IMR-90 (cell line): Measurements from ENCODE around the gene MEIS3. TPM values are rescaled to one million over a fixed set of nuclear protein-coding genes. Genes with fewer than 3 reads are reported as not detected.

Experiments
- ATAC-seq: fragments of 200-7000 bp; cut with Tn5 transposase; 2 replicates; pipeline ENCODE4 v1.9.1; 2020; ENCODE audit warnings: low read depth, mild to moderate bottlenecking, moderate library complexity
- BruUV-seq: library from RNA; stranded (reverse); fragments of 400-500 nt; replicated peaks from 2 replicates; lab custom pipeline; 2021; lab: Mats Ljungman, UMichigan
- CTCF ChIA-PET: fragments of 300-600 bp; formaldehyde crosslinking; extraction: SDS; loops from one replicate; lab custom pipeline; 2021; ENCODE audit warnings: antibody characterized with exemption; lab: Yijun Ruan, JAX
- POLR2A ChIA-PET: fragments of 300-600 bp; sonication (Branson Sonifier 250); formaldehyde crosslinking; loops from one replicate; lab custom pipeline; 2022; ENCODE audit warnings: antibody characterized with exemption; ENCODE audit not compliant: unreplicated experiment; lab: Charles Lee
- DNase-seq: peaks from one replicate; pipeline ENCODE4 v3.0.0; 2013
- H2AFZ ChIP-seq: replicated peaks from 2 replicates; pipeline ENCODE3; 2013; ENCODE audit warnings: low read length, mild to moderate bottlenecking; ENCODE audit not compliant: poor library complexity
- H2AK5ac ChIP-seq: 2 replicates; pipeline ENCODE4 v1.6.1; 2013; ENCODE audit warnings: low read depth, low read length, inconsistent platforms
- H2AK9ac ChIP-seq: replicated peaks from 2 replicates; pipeline ENCODE3; 2013; ENCODE audit warnings: mild to moderate bottlenecking, low read depth, low read length, moderate library complexity; ENCODE audit not compliant: poor library complexity
- H2BK120ac ChIP-seq: 2 replicates; pipeline ENCODE4 v1.6.1; 2013; ENCODE audit warnings: low read depth, low read length, inconsistent platforms
- H2BK15ac ChIP-seq: 3 replicates; pipeline ENCODE4 v1.6.1; 2013; ENCODE audit warnings: low read depth, low read length, inconsistent platforms
- H2BK20ac ChIP-seq: 2 replicates; pipeline ENCODE4 v1.6.1; 2013; ENCODE audit warnings: low read depth, mild to moderate bottlenecking, inconsistent platforms, low read length, moderate library complexity
- H2BK5ac ChIP-seq: 2 replicates; pipeline ENCODE4 v1.6.1; 2013; ENCODE audit warnings: mild to moderate bottlenecking, low read depth, low read length, inconsistent platforms; ENCODE audit not compliant: poor library complexity, severe bottlenecking
- H3K14ac ChIP-seq: replicated peaks from 2 replicates; pipeline ENCODE4 v1.6.1; 2013; ENCODE audit warnings: low read depth, low read length, inconsistent platforms
- H3K18ac ChIP-seq: 2 replicates; pipeline ENCODE4 v1.6.1; 2013; ENCODE audit warnings: low read depth, low read length, control low read depth
- H3K23ac ChIP-seq: 2 replicates; pipeline ENCODE4 v1.6.1; 2013; ENCODE audit warnings: low read depth, low read length, inconsistent platforms
- H3K27ac ChIP-seq: 2 replicates; pipeline ENCODE4 v1.5.1; 2013; ENCODE audit warnings: mild to moderate bottlenecking, control low read depth, low read length; ENCODE audit not compliant: insufficient read depth
- H3K27me3 ChIP-seq: 2 replicates; pipeline ENCODE4 v1.6.1; 2013; ENCODE audit warnings: low read length; ENCODE audit not compliant: control insufficient read depth, insufficient read depth
- H3K36me3 ChIP-seq: 2 replicates; pipeline ENCODE4 v1.6.1; 2013; ENCODE audit warnings: low read length, mixed read lengths; ENCODE audit not compliant: control insufficient read depth, insufficient read depth
- H3K4ac ChIP-seq: 2 replicates; pipeline ENCODE4 v1.6.1; 2013; ENCODE audit warnings: low read depth, low read length, inconsistent platforms
- H3K4me1 ChIP-seq: 2 replicates; pipeline ENCODE4 v1.6.1; 2013; ENCODE audit warnings: low read length, mixed read lengths; ENCODE audit not compliant: control insufficient read depth, insufficient read depth
- H3K4me2 ChIP-seq: 2 replicates; pipeline ENCODE4 v1.6.1; 2013; ENCODE audit warnings: low read depth, mild to moderate bottlenecking, control low read depth, low read length, moderate library complexity
- H3K4me3 ChIP-seq: 2 replicates; pipeline ENCODE4 v1.5.1; 2013; ENCODE audit warnings: low read depth, mild to moderate bottlenecking, control low read depth, low read length, moderate library complexity; ENCODE audit not compliant: insufficient read depth
- H3K56ac ChIP-seq: 2 replicates; pipeline ENCODE4 v1.6.1; 2013; ENCODE audit warnings: low read length, inconsistent platforms; ENCODE audit not compliant: insufficient read depth; ENCODE audit errors: extremely low read depth
- H3K79me1 ChIP-seq, 2 experiments: 2 replicates each; pipeline ENCODE4 v1.6.1; 2013; ENCODE audit warnings: low read length in 2 of 2, inconsistent platforms in 1 of 2, low read depth in 1 of 2
- H3K9ac ChIP-seq: 2 replicates; pipeline ENCODE4 v1.6.1; 2013; ENCODE audit warnings: low read depth, low read length, control low read depth
- H3K9me1 ChIP-seq: 2 replicates; pipeline ENCODE4 v1.6.1; 2013; ENCODE audit warnings: low read length, inconsistent platforms; ENCODE audit not compliant: insufficient read depth
- H3K9me3 ChIP-seq: 2 replicates; pipeline ENCODE4 v1.6.1; 2013; ENCODE audit warnings: low read length; ENCODE audit not compliant: control insufficient read depth, insufficient read depth
- H4K20me1 ChIP-seq: 2 replicates; pipeline ENCODE4 v1.6.1; 2013; ENCODE audit warnings: low read length, inconsistent platforms; ENCODE audit not compliant: insufficient read depth
- H4K5ac ChIP-seq: 2 replicates; pipeline ENCODE4 v1.6.1; 2013; ENCODE audit warnings: mild to moderate bottlenecking, low read depth, low read length, control low read depth
- H4K8ac ChIP-seq, 2 experiments: 2 replicates each; pipeline ENCODE4 v1.6.1; 2013; ENCODE audit warnings: low read depth in 2 of 2, low read length in 2 of 2, control low read depth in 1 of 2, inconsistent platforms in 1 of 2
- H4K91ac ChIP-seq: 2 replicates; pipeline ENCODE4 v1.6.1; 2013; ENCODE audit warnings: low read depth, low read length, inconsistent platforms; ENCODE audit not compliant: insufficient read depth
- BHLHE40 ChIP-seq: fragments of 150-350 bp; IDR thresholded peaks from 2 replicates; pipeline ENCODE4 v1.6.1; 2016; ENCODE audit warnings: mild to moderate bottlenecking, low read depth, low read length
- CEBPB ChIP-seq: IDR thresholded peaks from 2 replicates; pipeline ENCODE4 v1.6.1; 2012; ENCODE audit warnings: low read depth, low read length, improper control_type of control experiment
- CHD1 ChIP-seq: IDR thresholded peaks from 2 replicates; pipeline ENCODE4 v1.6.1; 2012; ENCODE audit warnings: low read depth, low read length, improper control_type of control experiment
- MAFK ChIP-seq: IDR thresholded peaks from 2 replicates; pipeline ENCODE4 v1.6.1; 2012; ENCODE audit warnings: low read depth, low read length, improper control_type of control experiment
- NFE2L2 ChIP-seq: fragments of 150-350 bp; IDR thresholded peaks from 2 replicates; pipeline ENCODE4 v1.6.1; 2016; ENCODE audit warnings: low read depth, mild to moderate bottlenecking, low read length
- RAD21 ChIP-seq: IDR thresholded peaks from 2 replicates; pipeline ENCODE4 v1.6.1; 2012; ENCODE audit warnings: low read length, improper control_type of control experiment
- RFX5 ChIP-seq: IDR thresholded peaks from 2 replicates; pipeline ENCODE4 v1.8.0; 2012; ENCODE audit warnings: low read depth, mild to moderate bottlenecking, low read length, moderate library complexity
- WGBS, 2 experiments: methylation state at CpG; one replicate each; pipeline versions ENCODE4 v1.1.5 to v1.1.7; 2013; ENCODE audit warnings: missing lambda C conversion rate in 2 of 2; ENCODE audit not compliant: insufficient read length in 1 of 2; ENCODE audit errors: extremely low coverage in 2 of 2; 5-methylcytosine and 5-hydroxymethylcytosine counted together
- dilution Hi-C: fragments of 300-500 bp; cut with HindIII; formaldehyde crosslinking; loops from one replicate; pipeline ENCODE4 v1.14.3; 2018; ENCODE audit warnings: low sequenced_read_pairs; ENCODE audit not compliant: unreplicated experiment
- in situ Hi-C: fragments of 300-500 bp; cut with MboI; formaldehyde crosslinking; loops from 3 replicates; pipeline ENCODE4 v1.14.3; 2019; ENCODE audit warnings: low sequenced_read_pairs, inconsistent platforms, mixed read lengths
- intact Hi-C: fragments of 100-400 bp; cut with micrococcal nuclease; formaldehyde crosslinking; loops from 2 replicates; pipeline ENCODE4 v1.10.0; 2022
- polyA plus RNA-seq, 3 experiments: library from polyadenylated mRNA; depleted of rRNA; stranded (reverse); fragments of >200 nt; gene quantifications; 2 replicates each; pipeline ENCODE4 v1.2.3, GENCODE V29; 2012; ENCODE audit warnings: low replicate concordance in 1 of 3
- total RNA-seq: library from RNA; depleted of rRNA; stranded (reverse); fragments of >200 nt; gene quantifications from 2 replicates; pipeline ENCODE4 v1.2.3, GENCODE V29; 2012

MEIS3 gene
- total and polyA plus RNA-seq, 2 of the 4 experiments (the other 2 are of a cell fraction): 32.4 to 33.0 TPM

- H3K79me1 ChIP-seq: no peaks in the 10 kb centered on the region
- ChIA-PET CTCF (interaction anchor here (1.2 kb wide), 1 partner anchor 18 kb away, joined by 3 read pairs; the partner anchor contains the start of gene KPTN), POLR2A (no interaction called here)
- H3K4me3 ChIP-seq: no peak overlapping the region
- H2BK20ac ChIP-seq: no peak overlapping the region
- no peak overlapping the region for H3K4me2 ChIP-seq
- TF ChIP-seq MAFK: no peak
- no peak for TF ChIP-seq CHD1
- TF ChIP-seq RAD21: no peak
- no peak for TF ChIP-seq CEBPB
- TF ChIP-seq NFE2L2: no peak
- TF ChIP-seq BHLHE40: no peak
- no peak for TF ChIP-seq RFX5
- intact Hi-C loops (no loop called here), in situ Hi-C loops (no loop called here), dilution Hi-C loops (no loop called here)
- no peak overlapping the region for H2AK5ac ChIP-seq
- peaks cover 5% of the 10 kb centered on the region; the same call in 1 of the 2 replicates for H3K9me3 ChIP-seq
- H3K36me3 ChIP-seq: no peaks in the 10 kb centered on the region
- H3K23ac ChIP-seq: no peak overlapping the region
- H2BK5ac ChIP-seq: no peak overlapping the region
- H3K14ac ChIP-seq: no peak overlapping the region
- DNase-seq (no peak), ATAC-seq (no peak)
- no peak overlapping the region for H3K56ac ChIP-seq
- no peaks in the 10 kb centered on the region for H3K9me1 ChIP-seq
- WGBS, 2 experiments: 91% methylated on average over 9 of the region's 27 CpGs; no CpG with 5 or more reads in 1 of the 2 experiments
- no peak overlapping the region for H3K9ac ChIP-seq
- no peak overlapping the region for H2AK9ac ChIP-seq
- H4K8ac ChIP-seq: no peak overlapping the region
- no peak overlapping the region for H3K27ac ChIP-seq
- H4K5ac ChIP-seq: no peak overlapping the region
- no peak overlapping the region for H2BK15ac ChIP-seq
- no peak overlapping the region for H4K91ac ChIP-seq
- no peak overlapping the region for H3K18ac ChIP-seq
- H4K20me1 ChIP-seq: no peaks in the 10 kb centered on the region; the same call in 1 of the 2 replicates
- no peak overlapping the region for H2BK120ac ChIP-seq
- no peaks in the 10 kb centered on the region for H3K4me1 ChIP-seq
- H2AFZ ChIP-seq: no peak overlapping the region
- H3K27me3 ChIP-seq: peaks cover 61% of the 10 kb centered on the region
- no peak overlapping the region for H3K4ac ChIP-seq
- no TSS peak for BruUV-seq
Measured at GRCh38 chr19:47465957-47466356, 46.6 kb upstream of the MEIS3 start.
